Activated naive CD8-positive, alpha-beta T cell treated with anti-CD3 and anti-CD28 coated beads, Interleukin-2, amount 10 ng/mL, durations not matched to agents 7 days and 5 days (primary cell): ENCODE data around the gene ATRNL1. TPM values are rescaled to one million over a fixed set of nuclear protein-coding genes. Genes with fewer than 3 reads are reported as not detected.
A peak's percentile ranks its signal among the peaks of the same experiment; 100 is the strongest.

Experiments used
- ATAC-seq: fragments of 150-1000 bp; cut with Tn5 transposase; one replicate; pipeline ENCODE4 v1.10.0; 2021; ENCODE audit warnings: low read depth, moderate library complexity
- POLR2A ChIA-PET: fragments of 350-600 bp; sonication (Branson Sonifier 250); formaldehyde crosslinking; loops from one replicate; lab custom pipeline; 2021; ENCODE audit warnings: antibody characterized with exemption; lab: Charles Lee
- DNase-seq: peaks from one replicate; pipeline ENCODE4 v3.0.0; 2021
- H3K27ac Mint-ChIP-seq: one replicate; pipeline ENCODE4 v1.8.0; 2022; ENCODE audit warnings: mild to moderate bottlenecking, mixed read lengths
- H3K27me3 Mint-ChIP-seq: one replicate; pipeline ENCODE4 v1.8.0; 2022; ENCODE audit warnings: mild to moderate bottlenecking, moderate library complexity, mixed read lengths
- H3K36me3 Mint-ChIP-seq: one replicate; pipeline ENCODE4 v1.8.0; 2021; ENCODE audit warnings: mild to moderate bottlenecking, mixed read lengths
- H3K4me1 Mint-ChIP-seq: one replicate; pipeline ENCODE4 v1.8.0; 2021; ENCODE audit warnings: mixed read lengths
- H3K4me3 Mint-ChIP-seq: one replicate; pipeline ENCODE4 v1.8.0; 2022; ENCODE audit warnings: mild to moderate bottlenecking, moderate library complexity, mixed read lengths
- H3K9me3 Mint-ChIP-seq: one replicate; pipeline ENCODE4 v1.8.0; 2021; ENCODE audit warnings: mixed read lengths
- total RNA-seq, 2 experiments: library from RNA; stranded (reverse); gene quantifications; one replicate each; pipeline ENCODE4 v1.2.3, GENCODE V29; 2021

Gene ATRNL1, protein sequence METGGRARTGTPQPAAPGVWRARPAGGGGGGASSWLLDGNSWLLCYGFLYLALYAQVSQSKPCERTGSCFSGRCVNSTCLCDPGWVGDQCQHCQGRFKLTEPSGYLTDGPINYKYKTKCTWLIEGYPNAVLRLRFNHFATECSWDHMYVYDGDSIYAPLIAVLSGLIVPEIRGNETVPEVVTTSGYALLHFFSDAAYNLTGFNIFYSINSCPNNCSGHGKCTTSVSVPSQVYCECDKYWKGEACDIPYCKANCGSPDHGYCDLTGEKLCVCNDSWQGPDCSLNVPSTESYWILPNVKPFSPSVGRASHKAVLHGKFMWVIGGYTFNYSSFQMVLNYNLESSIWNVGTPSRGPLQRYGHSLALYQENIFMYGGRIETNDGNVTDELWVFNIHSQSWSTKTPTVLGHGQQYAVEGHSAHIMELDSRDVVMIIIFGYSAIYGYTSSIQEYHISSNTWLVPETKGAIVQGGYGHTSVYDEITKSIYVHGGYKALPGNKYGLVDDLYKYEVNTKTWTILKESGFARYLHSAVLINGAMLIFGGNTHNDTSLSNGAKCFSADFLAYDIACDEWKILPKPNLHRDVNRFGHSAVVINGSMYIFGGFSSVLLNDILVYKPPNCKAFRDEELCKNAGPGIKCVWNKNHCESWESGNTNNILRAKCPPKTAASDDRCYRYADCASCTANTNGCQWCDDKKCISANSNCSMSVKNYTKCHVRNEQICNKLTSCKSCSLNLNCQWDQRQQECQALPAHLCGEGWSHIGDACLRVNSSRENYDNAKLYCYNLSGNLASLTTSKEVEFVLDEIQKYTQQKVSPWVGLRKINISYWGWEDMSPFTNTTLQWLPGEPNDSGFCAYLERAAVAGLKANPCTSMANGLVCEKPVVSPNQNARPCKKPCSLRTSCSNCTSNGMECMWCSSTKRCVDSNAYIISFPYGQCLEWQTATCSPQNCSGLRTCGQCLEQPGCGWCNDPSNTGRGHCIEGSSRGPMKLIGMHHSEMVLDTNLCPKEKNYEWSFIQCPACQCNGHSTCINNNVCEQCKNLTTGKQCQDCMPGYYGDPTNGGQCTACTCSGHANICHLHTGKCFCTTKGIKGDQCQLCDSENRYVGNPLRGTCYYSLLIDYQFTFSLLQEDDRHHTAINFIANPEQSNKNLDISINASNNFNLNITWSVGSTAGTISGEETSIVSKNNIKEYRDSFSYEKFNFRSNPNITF (N-terminal part only)
- total RNA-seq: not detected

DNA sequence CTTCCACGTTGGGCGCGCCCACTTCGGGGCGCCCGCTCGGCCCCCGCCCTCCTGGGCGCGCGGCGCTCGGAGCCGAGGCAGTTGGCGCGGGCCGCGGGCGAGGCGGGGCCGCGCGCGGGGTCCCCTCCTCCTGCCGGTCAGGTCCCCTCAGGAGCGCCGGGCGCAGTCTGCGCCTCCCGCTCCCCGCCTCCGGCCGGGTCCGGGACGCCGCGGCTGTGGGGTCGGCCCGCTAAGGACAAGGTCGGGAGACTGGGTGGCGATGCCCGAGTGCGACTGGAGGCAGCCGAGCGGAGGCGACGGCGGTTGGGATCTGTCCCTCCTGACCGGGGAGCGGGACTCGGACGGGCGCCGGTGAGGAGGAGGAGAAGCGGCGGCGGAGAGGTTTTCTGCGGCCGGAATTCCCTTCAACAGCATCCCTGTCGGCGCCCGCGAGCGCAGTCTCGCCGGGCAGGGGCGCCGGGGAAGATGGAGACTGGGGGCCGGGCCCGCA lies at the start of gene ATRNL1:
TSS of gene ATRNL1 (plus strand) at position 80 of the 490 bp plus-strand sequence. CDS start at position 466, 386 bp downstream.
- H3K27ac Mint-ChIP-seq: no peak within 1 kb of the TSS
- H3K36me3 Mint-ChIP-seq: no peaks in the 10 kb centered on the region
- peaks cover 6% of the 10 kb centered on the region for H3K4me1 Mint-ChIP-seq
- ATAC-seq (peak; percentile 62), DNase-seq (peak; percentile 56)
- peak within 1 kb of the TSS; percentile 72 for H3K4me3 Mint-ChIP-seq
- no peaks in the 10 kb centered on the region for H3K9me3 Mint-ChIP-seq
- peaks cover 63% of the 10 kb centered on the region for H3K27me3 Mint-ChIP-seq
- POLR2A ChIA-PET: no interaction called here

DNA sequence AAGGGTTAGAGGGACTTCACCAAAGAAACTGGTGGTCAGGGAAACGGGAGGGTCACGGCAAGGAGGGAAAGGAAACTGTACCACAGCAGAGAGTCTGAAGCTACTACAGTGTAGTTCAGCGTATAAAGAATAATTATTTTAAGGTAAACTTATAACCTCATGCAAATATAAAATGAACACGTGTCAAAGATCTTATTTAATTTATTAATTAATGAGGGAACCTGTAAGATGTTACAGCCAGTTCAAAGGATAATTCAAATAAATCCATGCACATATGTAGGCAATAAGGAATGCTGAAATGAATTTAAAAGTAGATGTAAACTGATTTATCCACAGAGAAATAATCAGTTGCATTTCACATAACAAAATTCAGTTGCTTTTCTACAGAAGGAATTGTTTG lies 49.4 kb upstream of the ATRNL1 start:
- Mint-ChIP-seq H3K27ac (no peak overlapping the region), H3K9me3 (no peaks in the 10 kb centered on the region), H3K36me3 (no peaks in the 10 kb centered on the region), H3K27me3 (no peaks in the 10 kb centered on the region), H3K4me1 (no peaks in the 10 kb centered on the region), H3K4me3 (no peak overlapping the region)
- POLR2A ChIA-PET: no interaction called here
- DNase-seq (no peak), ATAC-seq (no peak)

DNA sequence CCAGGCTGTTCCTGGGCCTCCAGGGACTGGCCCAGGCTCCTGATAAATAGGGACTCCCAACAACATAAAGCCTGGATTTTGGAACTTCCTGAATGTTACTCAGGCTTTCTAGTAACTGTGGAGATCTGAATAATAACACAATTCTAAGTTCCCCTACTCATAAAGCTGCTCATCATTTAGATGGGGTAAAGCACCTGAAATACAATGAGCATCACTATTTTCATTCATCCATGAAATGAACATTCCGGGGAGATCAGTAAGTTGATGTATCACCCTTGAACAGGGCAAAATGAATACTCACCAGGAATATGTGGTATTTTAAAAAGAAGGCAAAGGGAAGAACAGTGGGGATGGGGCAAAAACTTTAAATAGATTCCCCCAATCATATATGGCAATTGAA lies 48.3 kb upstream of the ATRNL1 start:
- Mint-ChIP-seq H3K36me3 (no peaks in the 10 kb centered on the region), H3K9me3 (no peaks in the 10 kb centered on the region), H3K4me1 (no peaks in the 10 kb centered on the region), H3K27me3 (no peaks in the 10 kb centered on the region), H3K4me3 (no peak overlapping the region), H3K27ac (no peak overlapping the region)
- ATAC-seq (no peak), DNase-seq (no peak)
- POLR2A ChIA-PET: no interaction called here

DNA sequence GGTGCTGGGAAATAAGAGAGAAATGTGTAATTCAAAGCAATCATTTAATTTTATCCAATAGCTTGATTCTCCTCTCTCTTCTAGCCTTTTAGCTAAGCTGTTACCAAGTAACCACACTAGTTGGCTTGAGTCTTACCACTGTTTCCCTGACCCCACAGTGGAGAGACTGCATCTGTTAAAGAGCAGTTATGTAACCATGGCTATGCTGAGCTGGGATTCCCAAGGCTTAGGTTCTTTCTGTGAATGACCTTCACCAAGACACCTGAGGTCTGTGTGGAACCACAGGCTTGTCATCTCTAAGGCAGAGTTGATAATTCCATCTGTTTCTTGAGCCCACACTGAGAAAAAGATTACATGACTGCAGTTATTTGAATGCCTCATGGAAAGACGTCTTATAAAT lies 47.7 kb upstream of the ATRNL1 start:
- H3K9me3 Mint-ChIP-seq: no peaks in the 10 kb centered on the region
- ATAC-seq: no peak

DNA sequence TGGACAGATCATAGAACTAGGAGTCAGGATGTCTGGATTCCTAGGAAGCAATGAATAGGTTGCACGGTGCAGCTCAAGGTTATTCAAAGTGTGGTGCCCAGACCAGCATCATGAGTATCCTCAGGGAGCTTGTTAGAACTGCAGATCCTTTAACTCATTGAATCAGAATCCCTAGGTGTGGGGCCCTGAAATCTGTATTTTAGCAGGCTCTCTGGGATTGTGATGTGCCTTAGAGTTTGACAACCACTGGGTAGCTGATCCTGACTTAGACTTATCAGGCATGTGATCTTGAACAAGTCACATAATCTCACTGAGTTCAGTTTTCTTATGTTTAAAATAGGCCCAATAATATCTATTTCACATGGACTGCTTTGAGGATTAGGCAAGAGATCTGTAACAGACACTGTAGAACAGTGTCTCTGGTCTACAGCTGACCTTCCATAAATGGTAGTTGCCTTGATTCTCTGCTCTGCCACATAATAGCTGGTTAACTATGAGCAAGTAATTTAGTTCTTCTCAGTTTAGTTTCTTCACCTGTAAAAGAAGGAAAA lies 46.4 kb upstream of the ATRNL1 start:
- Mint-ChIP-seq H3K36me3 (no peaks in the 10 kb centered on the region), H3K27ac (no peak overlapping the region), H3K9me3 (no peaks in the 10 kb centered on the region), H3K27me3 (peaks cover 6% of the 10 kb centered on the region), H3K4me1 (no peaks in the 10 kb centered on the region), H3K4me3 (no peak overlapping the region)
- DNase-seq (no peak), ATAC-seq (no peak)
- POLR2A ChIA-PET: no interaction called here

More for the DNA sequence above, 47.7 kb upstream of the ATRNL1 start:
- POLR2A ChIA-PET: no interaction called here
- no peaks in the 10 kb centered on the region for H3K36me3 Mint-ChIP-seq
- no peak overlapping the region for H3K27ac Mint-ChIP-seq
- H3K4me3 Mint-ChIP-seq: no peak overlapping the region
- H3K4me1 Mint-ChIP-seq: no peaks in the 10 kb centered on the region
- DNase-seq: no peak
- H3K27me3 Mint-ChIP-seq: peaks cover 5% of the 10 kb centered on the region

DNA sequence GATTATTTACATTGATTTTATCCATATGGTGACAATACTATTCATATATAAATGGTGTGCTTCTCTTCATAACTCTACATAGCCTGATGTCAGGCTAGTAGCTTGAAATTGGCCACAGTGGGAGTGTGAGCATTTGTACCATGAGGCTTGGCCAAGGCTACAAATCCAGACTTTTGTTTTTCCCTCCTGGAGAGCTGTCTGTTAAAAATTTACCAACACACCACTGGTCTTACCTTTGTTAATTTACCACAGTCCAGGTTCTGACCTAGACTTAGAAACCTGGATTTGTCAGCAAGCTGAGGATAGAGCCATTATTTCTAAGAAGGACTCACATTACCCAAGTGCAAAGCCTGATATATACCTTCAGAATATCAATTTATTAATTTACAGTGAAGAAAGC lies 45.5 kb upstream of the ATRNL1 start:
- H3K4me3 Mint-ChIP-seq: no peak overlapping the region
- no peak overlapping the region for H3K27ac Mint-ChIP-seq
- peaks cover 6% of the 10 kb centered on the region for H3K27me3 Mint-ChIP-seq
- ATAC-seq (no peak), DNase-seq (no peak)
- no peaks in the 10 kb centered on the region for H3K36me3 Mint-ChIP-seq
- POLR2A ChIA-PET: no interaction called here
- no peaks in the 10 kb centered on the region for H3K4me1 Mint-ChIP-seq
- H3K9me3 Mint-ChIP-seq: no peaks in the 10 kb centered on the region

DNA sequence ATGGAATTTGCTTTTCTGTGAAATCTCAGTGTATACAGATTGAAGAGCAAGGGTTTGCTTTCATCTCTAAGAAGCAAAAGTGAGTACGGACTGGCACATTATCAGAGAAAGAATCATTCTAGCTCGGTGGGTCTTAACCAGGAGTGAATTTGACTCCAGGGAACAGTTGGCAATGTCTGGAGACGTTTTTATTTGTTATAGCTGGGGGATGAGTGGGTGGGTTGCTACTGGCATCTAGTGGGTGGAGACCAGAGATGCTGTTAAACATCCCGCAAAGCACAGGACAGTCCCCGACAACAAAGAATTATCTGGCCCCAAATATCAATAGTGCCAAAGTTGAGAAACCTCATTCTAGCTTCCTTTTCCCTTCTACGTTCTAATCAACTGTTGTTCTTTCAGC lies 43.8 kb upstream of the ATRNL1 start:
- Mint-ChIP-seq H3K27me3 (peaks cover 6% of the 10 kb centered on the region), H3K36me3 (no peaks in the 10 kb centered on the region), H3K27ac (no peak overlapping the region), H3K4me1 (no peaks in the 10 kb centered on the region), H3K9me3 (no peaks in the 10 kb centered on the region), H3K4me3 (no peak overlapping the region)
- DNase-seq: no peak
- POLR2A ChIA-PET: no interaction called here
- no peak for ATAC-seq

DNA sequence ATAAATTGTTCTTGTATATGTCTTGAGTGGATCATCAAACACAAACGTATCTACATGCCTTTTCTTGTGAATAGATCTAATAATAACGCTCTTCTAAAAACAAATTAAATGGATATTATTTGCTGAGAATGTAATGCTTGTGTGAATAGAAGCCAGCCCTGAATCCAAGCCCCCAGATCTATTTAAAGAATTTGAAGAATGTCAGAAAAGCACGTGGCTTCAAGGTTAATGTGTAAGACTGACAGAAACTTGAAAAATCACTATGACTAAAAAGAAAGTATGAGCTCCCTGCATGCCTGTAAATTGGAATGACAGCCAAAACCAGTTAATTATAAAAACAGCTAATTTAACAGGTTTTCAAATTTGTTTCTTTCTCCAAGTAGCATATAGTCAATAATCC lies 43.2 kb upstream of the ATRNL1 start:
- Mint-ChIP-seq H3K4me3 (no peak overlapping the region), H3K4me1 (no peaks in the 10 kb centered on the region)
- POLR2A ChIA-PET: no interaction called here

DNA sequence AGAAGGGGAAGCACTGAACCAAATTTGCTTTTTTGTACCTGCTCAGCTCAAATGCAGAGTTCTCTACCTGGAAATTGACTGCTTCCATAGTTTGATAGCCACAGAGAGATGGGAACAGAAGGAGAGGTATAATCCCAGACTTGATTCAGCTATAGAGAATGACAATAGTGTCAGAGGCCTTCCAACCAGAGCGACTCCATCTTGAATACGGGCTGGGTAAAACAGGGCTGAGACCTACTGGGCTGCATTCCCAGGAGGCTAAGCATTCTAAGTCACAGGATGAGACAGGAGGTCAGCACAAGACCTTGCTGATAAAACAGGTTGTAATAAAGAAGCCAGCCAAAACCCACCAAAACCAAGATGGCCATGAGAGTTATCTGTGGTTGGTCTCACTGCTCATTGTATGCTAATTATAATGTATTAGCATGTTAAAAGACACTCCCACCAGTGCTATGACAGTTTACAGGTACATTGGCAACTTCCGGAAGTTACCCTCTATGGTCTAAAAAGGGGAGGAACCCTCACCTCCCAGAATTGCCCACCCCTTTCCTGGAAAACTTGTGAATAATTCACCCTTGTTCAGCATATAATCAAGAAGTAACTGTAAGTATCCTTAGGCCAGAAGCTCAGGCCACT lies 42.7 kb upstream of the ATRNL1 start:
- H3K4me1 Mint-ChIP-seq: no peaks in the 10 kb centered on the region
- H3K27ac Mint-ChIP-seq: no peak overlapping the region
- no peaks in the 10 kb centered on the region for H3K36me3 Mint-ChIP-seq
- H3K27me3 Mint-ChIP-seq: peaks cover 6% of the 10 kb centered on the region
- POLR2A ChIA-PET: no interaction called here
- no peaks in the 10 kb centered on the region for H3K9me3 Mint-ChIP-seq
- no peak for DNase-seq
- ATAC-seq: no peak
- H3K4me3 Mint-ChIP-seq: no peak overlapping the region

More for the DNA sequence above, 43.2 kb upstream of the ATRNL1 start:
- no peak for DNase-seq
- ATAC-seq: no peak
- H3K27me3 Mint-ChIP-seq: peaks cover 6% of the 10 kb centered on the region
- H3K36me3 Mint-ChIP-seq: no peaks in the 10 kb centered on the region
- H3K9me3 Mint-ChIP-seq: no peaks in the 10 kb centered on the region
- no peak overlapping the region for H3K27ac Mint-ChIP-seq

DNA sequence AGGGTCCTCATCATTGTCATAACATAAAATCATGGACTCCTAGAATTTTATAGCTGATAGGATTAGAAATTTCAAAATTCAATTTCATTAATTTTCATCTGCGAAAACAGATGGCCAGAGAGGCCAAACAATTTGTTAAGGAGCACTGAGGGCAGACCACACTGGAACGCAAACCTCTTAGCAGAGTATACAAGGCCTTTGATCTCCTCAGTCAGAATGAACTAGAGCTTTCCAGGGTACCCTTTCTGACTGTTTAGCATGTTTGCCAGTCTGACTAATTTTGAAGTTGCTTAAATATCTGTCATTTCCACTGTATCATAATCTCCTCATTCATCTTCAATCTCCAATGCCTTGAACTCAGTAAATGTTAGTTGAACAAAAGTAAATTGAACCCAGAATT lies 41.9 kb upstream of the ATRNL1 start:
- H3K4me3 Mint-ChIP-seq: no peak overlapping the region
- H3K36me3 Mint-ChIP-seq: no peaks in the 10 kb centered on the region
- POLR2A ChIA-PET: no interaction called here
- H3K4me1 Mint-ChIP-seq: no peaks in the 10 kb centered on the region
- H3K27ac Mint-ChIP-seq: no peak overlapping the region
- no peaks in the 10 kb centered on the region for H3K9me3 Mint-ChIP-seq
- ATAC-seq (no peak), DNase-seq (no peak)
- peaks cover 6% of the 10 kb centered on the region for H3K27me3 Mint-ChIP-seq

DNA sequence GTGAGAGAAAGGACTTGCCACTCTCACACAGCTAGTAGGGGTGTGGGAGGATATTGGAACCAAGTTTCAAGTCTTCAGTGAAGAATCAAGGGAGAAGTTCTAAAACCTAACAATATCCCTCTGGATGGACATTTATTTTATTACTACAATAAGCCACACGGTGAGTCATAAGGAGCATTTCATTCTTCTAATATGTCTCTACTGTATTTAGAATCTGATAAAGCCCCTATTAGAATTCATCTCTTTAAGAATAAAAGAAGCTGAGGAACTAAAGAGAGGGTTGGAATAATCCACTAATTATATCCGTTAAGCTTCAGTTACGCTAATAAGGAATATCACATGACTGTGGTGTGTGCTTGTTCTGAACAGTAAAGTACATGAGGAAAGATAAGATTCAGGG lies 40.9 kb upstream of the ATRNL1 start:
- ATAC-seq: no peak
- H3K4me3 Mint-ChIP-seq: no peak overlapping the region

DNA sequence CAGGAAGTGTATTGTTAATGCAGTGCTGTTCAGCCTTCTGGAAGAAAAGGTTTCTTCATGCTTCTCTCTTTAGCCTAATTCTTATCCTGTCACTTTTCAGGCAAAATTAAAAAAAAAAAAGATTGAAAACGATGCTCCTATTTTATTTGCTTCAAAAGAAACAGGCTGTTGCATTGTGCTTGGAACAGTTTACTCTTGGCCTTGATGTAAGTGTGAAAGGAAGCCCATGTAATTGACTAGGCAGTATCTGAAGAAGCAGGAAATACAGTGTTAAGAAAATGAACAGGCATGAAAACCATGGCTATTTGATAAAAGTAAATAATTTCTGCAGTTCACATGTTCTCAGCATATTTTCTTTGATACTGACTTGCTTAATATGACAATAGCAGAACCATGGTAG lies 40.4 kb upstream of the ATRNL1 start:
- H3K9me3 Mint-ChIP-seq: no peaks in the 10 kb centered on the region
- DNase-seq: no peak
- no peak overlapping the region for H3K4me3 Mint-ChIP-seq
- POLR2A ChIA-PET: no interaction called here
- ATAC-seq: no peak
- no peaks in the 10 kb centered on the region for H3K36me3 Mint-ChIP-seq
- no peaks in the 10 kb centered on the region for H3K4me1 Mint-ChIP-seq
- peaks cover 6% of the 10 kb centered on the region for H3K27me3 Mint-ChIP-seq
- no peak overlapping the region for H3K27ac Mint-ChIP-seq

More for the DNA sequence above, 40.9 kb upstream of the ATRNL1 start:
- no peak for DNase-seq
- H3K4me1 Mint-ChIP-seq: no peaks in the 10 kb centered on the region
- H3K27ac Mint-ChIP-seq: no peak overlapping the region
- POLR2A ChIA-PET: no interaction called here
- H3K9me3 Mint-ChIP-seq: no peaks in the 10 kb centered on the region
- H3K27me3 Mint-ChIP-seq: peaks cover 6% of the 10 kb centered on the region
- no peaks in the 10 kb centered on the region for H3K36me3 Mint-ChIP-seq
